22Rv1 (cell line): ENCODE measurements around the gene CSAG1.
"Not testable (repeated sequence)": the region's sequence is repeated elsewhere in the genome, so short reads cannot be mapped to it uniquely, and the experiment has no call there.

Experiments
- H3K27ac ChIP-seq: fragments of 450-650 bp; 2 replicates; pipeline ENCODE4 v1.5.1; 2017
- ZFX ChIP-seq: fragments of 450-650 bp; IDR thresholded peaks from 2 replicates; pipeline ENCODE4 v1.6.1; 2017; ENCODE audit warnings: antibody characterized with exemption, borderline replicate concordance
- TF ChIP-seq, protein P1 (sequence below): fragments of 450-650 bp; IDR thresholded peaks from 2 replicates; pipeline ENCODE4 v1.5.1; 2017; ENCODE audit warnings: mild to moderate bottlenecking

CSAG1 gene, protein sequence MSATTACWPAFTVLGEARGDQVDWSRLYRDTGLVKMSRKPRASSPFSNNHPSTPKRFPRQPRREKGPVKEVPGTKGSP

DNA sequence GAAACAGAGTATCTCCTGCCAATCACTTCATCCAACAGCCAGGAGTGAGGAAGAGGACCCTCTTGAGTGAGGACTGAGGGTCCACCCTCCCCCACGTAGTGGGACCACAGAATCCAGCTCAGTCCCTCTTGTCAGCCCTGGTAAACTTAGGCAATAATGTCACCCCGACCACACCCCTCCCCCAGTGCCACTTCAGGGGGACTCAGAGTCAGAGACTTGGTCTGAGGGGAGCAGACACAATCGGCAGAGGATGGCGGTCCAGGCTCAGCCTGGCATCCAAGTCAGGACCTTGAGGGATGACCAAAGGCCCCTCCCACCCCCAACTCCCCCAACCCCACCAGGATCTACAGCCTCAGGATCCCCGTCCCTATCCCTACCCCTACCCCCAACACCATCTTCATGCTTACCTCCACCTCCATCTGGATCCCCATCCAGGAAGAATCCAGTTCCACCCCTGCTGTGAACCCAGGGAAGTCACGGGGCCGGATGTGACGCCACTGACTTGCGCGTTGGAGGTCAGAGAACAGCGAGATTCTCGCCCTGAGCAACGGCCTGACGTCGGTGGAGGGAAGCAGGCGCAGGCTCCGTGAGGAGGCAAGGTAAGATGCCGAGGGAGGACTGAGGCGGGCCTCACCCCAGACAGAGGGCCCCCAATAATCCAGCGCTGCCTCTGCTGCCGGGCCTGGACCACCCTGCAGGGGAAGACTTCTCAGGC lies at the start of gene CSAG1, which contains the start of gene MAGEA12:
TSS of gene CSAG1 (minus strand) at position 461 of the 715 bp plus-strand sequence. CDS start 1,261 bp downstream, outside the sequence.
TSS of gene MAGEA12 (plus strand) at position 497 of the 715 bp plus-strand sequence. CDS start 2,405 bp downstream, outside the sequence.
- TF ChIP-seq, protein P1, sequence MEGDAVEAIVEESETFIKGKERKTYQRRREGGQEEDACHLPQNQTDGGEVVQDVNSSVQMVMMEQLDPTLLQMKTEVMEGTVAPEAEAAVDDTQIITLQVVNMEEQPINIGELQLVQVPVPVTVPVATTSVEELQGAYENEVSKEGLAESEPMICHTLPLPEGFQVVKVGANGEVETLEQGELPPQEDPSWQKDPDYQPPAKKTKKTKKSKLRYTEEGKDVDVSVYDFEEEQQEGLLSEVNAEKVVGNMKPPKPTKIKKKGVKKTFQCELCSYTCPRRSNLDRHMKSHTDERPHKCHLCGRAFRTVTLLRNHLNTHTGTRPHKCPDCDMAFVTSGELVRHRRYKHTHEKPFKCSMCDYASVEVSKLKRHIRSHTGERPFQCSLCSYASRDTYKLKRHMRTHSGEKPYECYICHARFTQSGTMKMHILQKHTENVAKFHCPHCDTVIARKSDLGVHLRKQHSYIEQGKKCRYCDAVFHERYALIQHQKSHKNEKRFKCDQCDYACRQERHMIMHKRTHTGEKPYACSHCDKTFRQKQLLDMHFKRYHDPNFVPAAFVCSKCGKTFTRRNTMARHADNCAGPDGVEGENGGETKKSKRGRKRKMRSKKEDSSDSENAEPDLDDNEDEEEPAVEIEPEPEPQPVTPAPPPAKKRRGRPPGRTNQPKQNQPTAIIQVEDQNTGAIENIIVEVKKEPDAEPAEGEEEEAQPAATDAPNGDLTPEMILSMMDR: no peak
- TF ChIP-seq ZFX: no peak
- H3K27ac ChIP-seq: no peak within 1 kb of the TSS

DNA sequence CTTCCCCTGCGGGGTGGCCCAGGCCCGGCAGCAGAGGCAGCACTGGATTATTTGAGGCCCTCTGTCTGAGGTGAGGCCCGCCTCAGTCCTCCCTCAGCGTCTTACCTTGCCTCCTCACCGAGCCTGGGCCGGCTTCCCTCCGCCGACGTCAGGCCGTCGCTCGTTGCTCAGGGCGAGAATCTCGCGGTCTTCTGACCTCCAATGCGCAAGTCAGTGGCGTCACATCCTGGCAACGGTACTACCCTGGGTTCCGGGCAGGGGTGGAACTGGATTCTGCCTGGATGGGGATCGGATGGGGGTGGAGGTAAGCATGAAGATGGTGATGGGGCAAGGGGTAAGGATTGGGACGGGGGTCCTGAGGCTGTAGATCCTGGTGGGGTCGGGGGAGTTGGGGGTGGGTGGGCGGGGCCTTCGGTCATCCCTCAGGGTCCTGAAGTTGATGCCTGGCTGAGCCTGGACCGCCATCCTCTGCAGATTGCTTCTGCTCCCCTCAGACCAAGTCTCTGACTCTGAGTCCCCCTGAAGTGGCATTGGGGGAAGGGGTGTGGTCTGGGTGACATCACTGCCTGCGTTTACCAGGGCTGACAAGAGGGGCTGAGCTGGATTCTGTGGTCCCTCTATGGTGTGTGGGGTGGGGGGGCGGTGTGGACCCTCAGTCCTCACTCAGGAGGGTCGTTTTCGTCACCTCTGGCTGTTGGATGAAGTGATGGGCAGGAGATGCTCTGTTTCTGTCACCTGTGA lies 36.2 kb upstream of the CSAG1 start, which contains the start of gene MAGEA6:
TSS of gene MAGEA6 (minus strand) at position 141 of the 741 bp plus-strand sequence. CDS start 2,039 bp downstream, outside the sequence.
- H3K27ac ChIP-seq: not testable (repeated sequence)

DNA sequence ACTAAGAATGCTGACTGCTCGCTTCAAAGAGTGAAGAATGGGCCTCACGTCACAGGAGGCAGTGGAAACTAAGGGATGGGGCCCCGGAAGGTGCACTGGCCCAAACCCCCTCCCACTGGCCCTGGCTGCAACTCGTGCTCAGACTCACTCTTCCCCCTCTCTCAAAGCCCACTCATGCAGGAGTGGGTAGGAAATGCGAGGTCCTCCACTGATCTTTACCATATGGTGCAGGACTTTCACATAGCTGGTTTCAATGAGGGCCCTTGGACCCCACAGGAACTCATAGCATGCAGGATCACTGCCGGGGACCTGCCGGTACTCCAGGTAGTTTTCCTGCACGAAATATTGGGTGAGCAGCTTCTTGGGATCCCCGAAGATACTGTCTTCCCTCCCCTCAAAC lies 33.0 kb upstream of the CSAG1 start:
- H3K27ac ChIP-seq: not testable (repeated sequence)

DNA sequence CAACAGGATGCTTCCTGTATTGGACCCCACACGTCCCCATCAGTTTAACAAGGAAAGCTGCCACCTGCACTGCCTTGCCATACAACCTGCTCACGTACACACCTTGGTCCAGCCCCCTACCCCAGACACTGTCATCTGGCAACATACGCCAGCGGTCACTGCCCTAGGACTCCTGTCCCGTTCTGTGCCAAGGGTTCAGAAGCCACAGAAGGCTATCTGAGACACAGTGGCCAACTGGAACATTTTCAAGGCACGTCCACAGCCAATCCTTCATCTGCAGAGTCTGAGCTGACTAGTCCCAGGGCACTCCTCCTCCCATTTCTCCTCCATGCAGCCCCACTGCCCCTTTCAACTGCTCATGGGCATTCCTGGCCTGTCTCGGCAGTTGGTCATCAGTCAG lies 28.1 kb upstream of the CSAG1 start:
- H3K27ac ChIP-seq: not testable (repeated sequence)

DNA sequence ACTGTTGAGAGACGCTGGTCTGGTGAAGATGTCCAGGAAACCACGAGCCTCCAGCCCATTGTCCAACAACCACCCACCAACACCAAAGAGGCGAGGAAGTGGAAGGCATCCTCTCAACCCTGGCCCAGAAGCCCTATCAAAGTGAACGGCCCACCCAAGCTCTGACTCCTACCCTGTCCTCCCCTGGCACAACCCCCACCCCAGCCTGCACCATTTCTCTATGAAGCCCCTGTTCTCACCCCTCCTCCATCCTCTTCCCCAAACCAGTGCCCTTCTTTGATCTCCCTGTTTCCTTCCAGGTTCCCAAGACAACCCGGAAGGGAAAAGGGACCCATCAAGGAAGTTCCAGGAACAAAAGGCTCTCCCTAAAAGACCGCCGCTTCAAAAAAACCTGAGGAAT lies 26.0 kb upstream of the CSAG1 start:
- not testable (repeated sequence) for H3K27ac ChIP-seq

DNA sequence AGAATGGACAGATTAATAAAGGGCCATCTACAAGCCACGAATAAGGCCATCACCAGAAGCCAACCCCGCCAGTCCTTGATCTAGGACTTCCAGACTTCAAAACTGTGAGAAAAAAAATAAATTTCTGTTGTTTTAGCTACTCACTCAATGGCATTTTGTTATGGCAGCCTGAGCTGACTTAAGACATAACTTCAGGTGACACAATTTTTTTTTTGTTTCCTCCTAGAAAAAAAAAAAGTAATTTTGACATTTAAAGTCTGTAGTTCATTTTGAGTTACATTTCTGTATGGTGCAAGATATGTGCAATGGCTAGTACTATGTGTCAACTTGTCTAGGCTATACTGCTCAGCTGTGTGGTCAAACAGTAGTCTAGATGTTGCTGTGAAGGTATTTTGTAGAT lies 25.4 kb upstream of the CSAG1 start, which contains the start of gene CSAG3:
TSS of gene CSAG3 (plus strand) at position 301 of the 400 bp plus-strand sequence.
- not testable (repeated sequence) for H3K27ac ChIP-seq

DNA sequence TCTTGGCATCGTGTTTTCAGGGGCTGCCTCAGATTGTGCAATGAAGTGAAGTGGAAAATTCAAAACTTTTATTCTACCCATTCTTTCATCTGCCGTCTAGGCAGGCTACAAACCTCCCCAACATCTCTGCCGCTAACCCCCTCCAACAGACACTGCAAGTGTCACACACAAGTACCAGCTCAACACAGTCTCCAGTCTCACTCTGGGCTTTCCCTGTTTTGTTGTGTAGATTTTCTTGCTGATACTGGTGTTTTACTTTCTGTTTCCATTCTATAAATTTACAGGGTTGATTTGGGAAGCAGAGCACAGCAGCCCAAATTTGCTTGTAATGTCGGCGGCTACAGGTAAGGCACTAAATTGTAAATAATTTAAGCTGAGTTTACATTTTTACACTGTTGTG lies 21.4 kb upstream of the CSAG1 start:
- H3K27ac ChIP-seq: not testable (repeated sequence)

DNA sequence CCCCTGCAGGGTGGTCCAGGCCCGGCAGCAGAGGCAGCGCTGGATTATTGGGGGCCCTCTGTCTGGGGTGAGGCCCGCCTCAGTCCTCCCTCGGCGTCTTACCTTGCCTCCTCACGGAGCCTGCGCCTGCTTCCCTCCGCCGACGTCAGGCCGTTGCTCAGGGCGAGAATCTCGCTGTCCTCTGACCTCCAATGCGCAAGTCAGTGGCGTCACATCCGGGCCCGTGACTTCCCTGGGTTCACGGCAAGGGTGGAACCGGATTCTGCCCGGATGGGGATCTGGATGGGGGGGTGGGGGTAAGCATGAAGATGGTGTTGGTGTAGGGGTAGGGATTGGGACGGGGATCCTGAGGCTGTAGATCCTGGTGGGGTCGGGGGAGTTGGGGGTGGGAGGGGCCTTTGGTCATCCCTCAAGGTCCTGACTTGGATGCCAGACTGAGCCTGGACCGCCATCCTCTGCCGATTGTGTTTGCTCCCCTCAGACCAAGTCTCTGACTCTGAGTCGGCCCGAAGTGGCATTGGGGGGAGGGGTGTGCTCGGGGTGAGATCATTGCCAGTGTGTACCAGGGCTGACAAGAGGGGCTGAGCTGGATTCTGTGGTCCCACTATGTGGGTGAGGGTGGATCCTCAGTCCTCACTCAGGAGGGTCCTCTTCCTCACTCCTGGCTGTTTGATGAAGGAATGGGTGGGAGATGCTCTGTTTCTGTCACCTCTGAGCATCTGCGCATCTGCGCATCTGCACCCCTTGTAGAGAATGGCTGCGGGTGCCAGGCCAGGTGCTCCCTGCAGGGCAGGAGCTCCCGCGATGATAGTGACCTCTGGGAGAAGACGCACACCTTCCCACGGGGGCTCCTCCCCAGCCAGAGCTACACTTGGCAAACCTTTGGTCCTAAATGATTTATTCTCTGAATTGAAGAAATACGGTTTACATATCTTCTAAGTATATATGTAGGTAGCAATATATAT lies 20.4 kb upstream of the CSAG1 start, which contains the start of gene MAGEA2:
TSS of gene MAGEA2 (minus strand) at position 157 of the 965 bp plus-strand sequence. CDS start 2,479 bp downstream, outside the sequence.
- not testable (repeated sequence) for H3K27ac ChIP-seq

DNA sequence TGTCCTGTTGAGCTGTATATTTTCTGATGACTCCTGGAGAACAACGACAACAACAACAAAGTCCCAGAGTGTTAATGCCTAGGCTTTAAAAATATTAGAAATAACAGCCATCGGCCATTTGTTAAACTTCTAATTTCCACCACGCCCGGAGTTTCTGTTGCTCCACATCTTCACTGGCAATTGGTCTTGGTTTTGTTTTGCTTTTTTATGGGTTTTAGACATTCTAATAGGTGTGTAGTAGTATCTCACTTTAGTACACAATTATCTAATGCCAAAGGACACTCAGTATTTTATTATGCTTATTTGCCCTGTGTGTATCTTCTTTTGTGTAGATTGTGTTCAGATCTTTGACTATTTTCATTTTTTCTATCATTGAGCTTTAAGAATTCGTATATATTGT lies 5.0 kb upstream of the CSAG1 start:
- no peak for TF ChIP-seq ZFX
- TF ChIP-seq, protein P1: no peak
- no peak overlapping the region for H3K27ac ChIP-seq

DNA sequence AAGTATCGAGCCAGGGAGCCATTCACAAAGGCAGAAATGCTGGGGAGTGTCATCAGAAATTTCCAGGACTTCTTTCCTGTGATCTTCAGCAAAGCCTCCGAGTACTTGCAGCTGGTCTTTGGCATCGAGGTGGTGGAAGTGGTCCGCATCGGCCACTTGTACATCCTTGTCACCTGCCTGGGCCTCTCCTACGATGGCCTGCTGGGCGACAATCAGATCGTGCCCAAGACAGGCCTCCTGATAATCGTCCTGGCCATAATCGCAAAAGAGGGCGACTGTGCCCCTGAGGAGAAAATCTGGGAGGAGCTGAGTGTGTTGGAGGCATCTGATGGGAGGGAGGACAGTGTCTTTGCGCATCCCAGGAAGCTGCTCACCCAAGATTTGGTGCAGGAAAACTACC lies 3.0 kb upstream of the CSAG1 start:
- not testable (repeated sequence) for H3K27ac ChIP-seq

DNA sequence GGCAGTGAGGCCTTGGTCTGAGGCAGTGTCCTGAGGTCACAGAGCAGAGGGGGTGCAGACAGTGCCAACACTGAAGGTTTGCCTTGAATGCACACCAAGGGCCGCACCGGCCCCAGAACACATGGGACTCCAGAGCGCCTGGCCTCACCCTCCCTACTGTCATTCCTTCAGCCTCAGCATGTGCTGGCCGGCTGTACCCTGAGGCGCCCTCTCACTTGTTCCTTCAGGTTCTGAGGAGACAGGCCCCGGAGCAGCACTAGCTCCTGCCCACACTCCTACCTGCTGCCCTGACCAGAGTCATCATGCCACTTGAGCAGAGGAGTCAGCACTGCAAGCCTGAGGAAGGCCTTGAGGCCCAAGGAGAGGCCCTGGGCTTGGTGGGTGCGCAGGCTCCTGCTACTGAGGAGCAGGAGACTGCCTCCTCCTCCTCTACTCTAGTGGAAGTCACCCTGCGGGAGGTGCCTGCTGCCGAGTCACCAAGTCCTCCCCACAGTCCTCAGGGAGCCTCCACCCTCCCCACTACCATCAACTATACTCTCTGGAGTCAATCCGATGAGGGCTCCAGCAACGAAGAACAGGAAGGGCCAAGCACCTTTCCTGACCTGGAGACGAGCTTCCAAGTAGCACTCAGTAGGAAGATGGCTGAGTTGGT lies 2.5 kb upstream of the CSAG1 start:
- H3K27ac ChIP-seq: no peak overlapping the region
- no peak for TF ChIP-seq ZFX
- TF ChIP-seq, protein P1: no peak
